Muscle of arm (tissue), 12 donors: ENCODE results near the gene SH3BP1. TPM values are rescaled to one million over a fixed set of nuclear protein-coding genes. Genes with fewer than 3 reads are reported as not detected.
"Not testable (repeated sequence)": the region's sequence is repeated elsewhere in the genome, so short reads cannot be mapped to it uniquely, and the experiment has no call there.

ENCODE experiments used
- DNase-seq: peaks from one replicate; pipeline ENCODE4 v3.0.0-alpha.2; 2013
- polyA plus RNA-seq, 12 donors: library from polyadenylated mRNA; unstranded; fragments of 120-200 nt; gene quantifications; one replicate each; pipeline ENCODE4 v1.2.1, GENCODE V29; 2013; ENCODE audit not compliant: insufficient read length in 12 of 12

SH3BP1 gene
- polyA plus RNA-seq, 12 donors: 5.2 to 27.2 (median 9.2) TPM; not detected in 1

GRCh38 chr22:37676736-37677492 lies 37.4 kb downstream of the SH3BP1 start:
- peak; percentile 87 for DNase-seq

GRCh38 chr22:37677493-37677974 lies 38.1 kb downstream of the SH3BP1 start:
- DNase-seq: no peak

GRCh38 chr22:37678372-37678771 lies 38.9 kb downstream of the SH3BP1 start:
- DNase-seq: no peak

- DNase-seq: no peak
Observed at GRCh38 chr22:37679670-37680069, 40.2 kb downstream of the SH3BP1 start.

GRCh38 chr22:37680191-37680851 lies 40.9 kb downstream of the SH3BP1 start:
- no peak for DNase-seq

GRCh38 chr22:37681001-37681424 lies 41.5 kb downstream of the SH3BP1 start:
- DNase-seq: no peak

- peak; percentile 70 for DNase-seq
Observed at GRCh38 chr22:37681556-37682049, 42.1 kb downstream of the SH3BP1 start.

- DNase-seq: no peak
Observed at GRCh38 chr22:37684803-37685615, 45.5 kb downstream of the SH3BP1 start.

GRCh38 chr22:37686002-37686982 lies 46.8 kb downstream of the SH3BP1 start, which contains the start of gene NOL12:
Gene NOL12, plus strand, starts transcription at chr22:37686343. Its CDS starts 50 bp downstream, at chr22:37686393.
- peak; percentile 92 for DNase-seq

GRCh38 chr22:37690407-37690806 lies 50.9 kb downstream of the SH3BP1 start:
- no peak for DNase-seq

GRCh38 chr22:37690901-37691504 lies 51.5 kb downstream of the SH3BP1 start:
- DNase-seq: no peak

- DNase-seq: no peak
Observed at GRCh38 chr22:37692627-37693285, 53.3 kb downstream of the SH3BP1 start.

GRCh38 chr22:37694131-37694530 lies 54.7 kb downstream of the SH3BP1 start:
- DNase-seq: not testable (repeated sequence)

- DNase-seq: not testable (repeated sequence)
Observed at GRCh38 chr22:37696260-37696656, 56.8 kb downstream of the SH3BP1 start.

GRCh38 chr22:37696657-37697537 lies 57.4 kb downstream of the SH3BP1 start, which contains the start of gene TRIOBP:
Gene TRIOBP, plus strand, starts transcription at chr22:37697048. Its CDS starts 4,318 bp downstream, at chr22:37701366.
- DNase-seq: peak; percentile 91

GRCh38 chr22:37697538-37697835 lies 58.0 kb downstream of the SH3BP1 start:
- DNase-seq: no peak

- no peak for DNase-seq
Observed at GRCh38 chr22:37701141-37701786, 61.8 kb downstream of the SH3BP1 start.

- DNase-seq: no peak
Observed at GRCh38 chr22:37703906-37704305, 64.4 kb downstream of the SH3BP1 start.
